HL-60/S4 treated with retinoic acid at 250 ng/mL for 4 days and 3 days (cell line): ENCODE results near the gene DLGAP1.

ENCODE experiments used
- in situ Hi-C: fragments of 300-500 bp; cut with MboI; formaldehyde crosslinking; loops from 2 replicates; pipeline ENCODE4 v1.7.0; 2022; ENCODE audit warnings: low sequenced_read_pairs

DLGAP1 gene

GRCh38 chr18:3599861-3600260 lies 855.2 kb downstream of the DLGAP1 start:
- in situ Hi-C loops = loop anchor here (10.0 kb wide), 1 partner anchor 315 kb away; no protein-coding TSS in a partner anchor

- in situ Hi-C loops = loop anchor here (10.0 kb wide), 1 partner anchor 314 kb away; no protein-coding TSS in a partner anchor
Measured at GRCh38 chr18:3599195-3599594, 855.9 kb downstream of the DLGAP1 start.

GRCh38 chr18:3598581-3598980 lies 856.5 kb downstream of the DLGAP1 start:
- in situ Hi-C loops = loop anchor here (10.0 kb wide), 1 partner anchor 314 kb away; no protein-coding TSS in a partner anchor

- in situ Hi-C loops = loop anchor here (10.0 kb wide), 1 partner anchor 313 kb away; no protein-coding TSS in a partner anchor
Measured at GRCh38 chr18:3597409-3598357, 857.4 kb downstream of the DLGAP1 start.

GRCh38 chr18:3596637-3597384 lies 858.3 kb downstream of the DLGAP1 start:
- in situ Hi-C loops = loop anchor here (10.0 kb wide), 1 partner anchor 312 kb away; no protein-coding TSS in a partner anchor

- in situ Hi-C loops = loop anchor here (10.0 kb wide), 1 partner anchor 311 kb away; no protein-coding TSS in a partner anchor
Measured at GRCh38 chr18:3596324-3596636, 858.8 kb downstream of the DLGAP1 start.

GRCh38 chr18:3595369-3596273 lies 859.5 kb downstream of the DLGAP1 start:
- in situ Hi-C loops = loop anchor here (10.0 kb wide), 1 partner anchor 311 kb away; no protein-coding TSS in a partner anchor

GRCh38 chr18:3594760-3595368 lies 860.2 kb downstream of the DLGAP1 start:
- in situ Hi-C loops = loop anchor here (10.0 kb wide), 1 partner anchor 310 kb away; no protein-coding TSS in a partner anchor

GRCh38 chr18:3593904-3594759 lies 861.0 kb downstream of the DLGAP1 start:
- in situ Hi-C loops = loop anchor here (10.0 kb wide), 1 partner anchor 309 kb away; no protein-coding TSS in a partner anchor

- in situ Hi-C loops = loop anchor here (10.0 kb wide), 1 partner anchor 309 kb away; no protein-coding TSS in a partner anchor
Measured at GRCh38 chr18:3593381-3593903, 861.7 kb downstream of the DLGAP1 start.

- in situ Hi-C loops = loop anchor here (10.0 kb wide), 1 partner anchor 308 kb away; no protein-coding TSS in a partner anchor
Measured at GRCh38 chr18:3592864-3593263, 862.2 kb downstream of the DLGAP1 start.

GRCh38 chr18:3590096-3590630 lies 864.9 kb downstream of the DLGAP1 start:
- in situ Hi-C loops = loop anchor here (10.0 kb wide), 1 partner anchor 305 kb away; no protein-coding TSS in a partner anchor

- in situ Hi-C loops = loop anchor here (10.0 kb wide), 1 partner anchor 121 kb away; no protein-coding TSS in a partner anchor
Measured at GRCh38 chr18:3585656-3586509, 869.2 kb downstream of the DLGAP1 start.

GRCh38 chr18:3584897-3585460 lies 870.1 kb downstream of the DLGAP1 start:
- in situ Hi-C loops = loop anchor here (10.0 kb wide), 1 partner anchor 120 kb away; no protein-coding TSS in a partner anchor

GRCh38 chr18:3584266-3584861 lies 870.7 kb downstream of the DLGAP1 start:
- in situ Hi-C loops = loop anchor here (10.0 kb wide), 1 partner anchor 120 kb away; no protein-coding TSS in a partner anchor

- in situ Hi-C loops = loop anchor here (10.0 kb wide), 1 partner anchor 119 kb away; no protein-coding TSS in a partner anchor
Measured at GRCh38 chr18:3583873-3584247, 871.2 kb downstream of the DLGAP1 start.
